Erythroblast (primary cell): ENCODE data around the gene SDHB.

Source experiments
- GATA1 ChIP-seq: IDR thresholded peaks from 2 replicates; pipeline ENCODE4 v1.6.1; 2011; ENCODE audit warnings: low read depth, mild to moderate bottlenecking, control low read depth, low read length, moderate library complexity
- POLR2A ChIP-seq: IDR thresholded peaks from 2 replicates; pipeline ENCODE4 v1.6.1; 2011; ENCODE audit warnings: mild to moderate bottlenecking, low read length

GRCh38 chr1:16979475-16980327 is 74.1 kb downstream of the SDHB start:
- no peak for TF ChIP-seq POLR2A
- TF ChIP-seq GATA1: no peak
